ENCODE results near the gene MIB1.

GRCh38 chr18:21855432-21855831 is 114.8 kb downstream of the MIB1 start:
- TF ChIP-seq CTCF (conservative IDR thresholded peaks at IDR 0.05; ENCODE audit: low read depth, low read length) (no peak), EZH2 (IDR thresholded peaks at IDR 0.05; ENCODE audit: borderline replicate concordance, low read depth, low read length, poor library complexity, severe bottlenecking) (no peak)
